SK-N-MC (cell line): ENCODE results near the gene C1orf141.

ENCODE experiments used
- DNase-seq: peaks from one replicate; pipeline ENCODE4 v3.0.0-alpha.2; 2011; ENCODE audit warnings: low read depth, low spot score
- H3K27ac ChIP-seq: fragments of 200-600 bp; sonication (generic); 2 replicates; pipeline ENCODE4 v1.5.1; 2016; ENCODE audit warnings: mixed run types
- H3K36me3 ChIP-seq: fragments of 200-600 bp; sonication (generic); 2 replicates; pipeline ENCODE4 v1.6.1; 2017; ENCODE audit warnings: antibody characterized with exemption, low read length, mixed read lengths; ENCODE audit not compliant: insufficient read depth
- H3K4me3 ChIP-seq: fragments of 200-600 bp; sonication (generic); 2 replicates; pipeline ENCODE4 v1.5.1; 2016
- H3K9ac ChIP-seq: fragments of 200-600 bp; sonication (generic); 2 replicates; pipeline ENCODE4 v1.8.0; 2017; ENCODE audit warnings: mixed run types, mixed read lengths; ENCODE audit not compliant: insufficient read length
- H3K9me3 ChIP-seq: fragments of 200-600 bp; sonication (generic); 2 replicates; pipeline ENCODE4 v1.6.1; 2017; ENCODE audit warnings: low read depth, mild to moderate bottlenecking, antibody characterized with exemption, low read length, moderate library complexity, mixed read lengths
- EZH2 ChIP-seq: fragments of 200-600 bp; sonication (generic); IDR thresholded peaks from one replicate; pipeline ENCODE4 v1.6.1; 2017; ENCODE audit warnings: antibody characterized with exemption
- FOXP2 ChIP-seq: optimal IDR thresholded peaks from 2 replicates; pipeline ENCODE3; 2011; ENCODE audit warnings: mild to moderate bottlenecking, moderate library complexity; ENCODE audit not compliant: insufficient read depth; ENCODE audit errors: extremely low read length, control extremely low read depth
- POLR2AphosphoS5 ChIP-seq: IDR thresholded peaks from 2 replicates; pipeline ENCODE4 v1.6.1; 2012; ENCODE audit warnings: mild to moderate bottlenecking, low read depth, low read length, borderline replicate concordance

The C1orf141 gene

DNA sequence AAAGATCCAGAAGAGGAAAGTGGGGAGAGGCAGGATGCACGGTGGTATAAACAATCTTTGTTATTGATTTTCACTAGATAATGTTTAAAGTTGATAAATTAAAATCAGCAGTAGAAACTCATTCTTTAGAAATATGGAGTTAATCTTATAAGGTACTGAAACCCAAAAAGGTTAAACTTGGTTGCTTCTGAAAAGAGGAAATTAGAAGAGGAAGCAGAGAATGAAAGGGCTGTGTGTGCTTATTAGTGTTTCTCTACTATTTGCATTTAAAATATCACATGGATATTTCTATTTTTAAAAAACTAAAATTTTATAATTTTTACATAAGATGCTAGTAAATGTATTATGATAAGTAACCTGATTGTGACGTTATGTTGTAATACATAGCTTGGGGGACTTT lies 24.4 kb downstream of the C1orf141 start:
- Histone ChIP-seq H3K36me3 (no peaks in the 10 kb centered on the region), H3K9me3 (no peaks in the 10 kb centered on the region), H3K4me3 (no peak overlapping the region), H3K9ac (no peak overlapping the region), H3K27ac (no peak overlapping the region)
- no peak for TF ChIP-seq EZH2
- DNase-seq: no peak

DNA sequence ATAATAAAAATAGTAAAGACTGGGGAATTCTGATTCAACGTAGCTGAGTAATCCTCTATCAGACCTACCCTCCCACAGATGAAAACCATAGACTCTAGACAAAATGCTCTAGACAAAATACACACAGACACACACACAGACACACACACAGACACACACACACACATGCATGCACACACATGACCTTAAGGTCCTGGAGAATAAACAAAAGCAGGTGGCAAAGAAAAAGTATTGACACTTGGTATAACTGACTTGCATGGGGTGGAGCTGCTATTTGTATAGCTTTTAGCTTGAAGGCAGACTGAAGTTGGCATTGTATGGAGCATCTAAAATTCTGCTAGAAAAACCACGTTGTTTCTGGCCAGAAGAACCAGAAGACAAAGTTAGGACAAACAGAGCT lies 29.3 kb downstream of the C1orf141 start:
- H3K4me3 ChIP-seq: no peak overlapping the region
- DNase-seq: no peak
- H3K27ac ChIP-seq: no peak overlapping the region
- no peak overlapping the region for H3K9ac ChIP-seq
- TF ChIP-seq FOXP2: no peak
- no peak for TF ChIP-seq EZH2
- no peak for TF ChIP-seq POLR2AphosphoS5
- no peaks in the 10 kb centered on the region for H3K9me3 ChIP-seq
- no peaks in the 10 kb centered on the region for H3K36me3 ChIP-seq

DNA sequence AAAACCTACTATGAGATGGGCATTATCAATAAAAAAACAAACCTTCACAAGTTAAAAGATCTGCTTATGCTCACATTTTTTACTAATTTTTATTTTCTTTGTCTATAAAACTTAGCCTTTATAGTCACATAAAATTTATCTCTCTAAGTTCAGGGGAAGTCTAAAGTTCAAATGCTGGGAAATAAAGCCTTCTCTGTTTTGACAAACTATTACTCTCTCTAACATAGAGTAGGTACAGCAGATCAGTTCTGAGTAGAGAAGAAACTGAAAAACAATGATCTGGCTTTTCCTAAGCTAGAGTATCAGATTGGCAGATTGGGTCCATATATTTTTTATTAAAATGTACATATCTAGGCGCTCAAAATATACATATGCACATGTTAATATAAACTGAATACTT lies 31.2 kb downstream of the C1orf141 start:
- Histone ChIP-seq H3K27ac (no peak overlapping the region), H3K9me3 (no peaks in the 10 kb centered on the region), H3K4me3 (no peak overlapping the region), H3K36me3 (no peaks in the 10 kb centered on the region), H3K9ac (no peak overlapping the region)
- no peak for DNase-seq
- no peak for TF ChIP-seq FOXP2
- no peak for TF ChIP-seq EZH2
- no peak for TF ChIP-seq POLR2AphosphoS5

DNA sequence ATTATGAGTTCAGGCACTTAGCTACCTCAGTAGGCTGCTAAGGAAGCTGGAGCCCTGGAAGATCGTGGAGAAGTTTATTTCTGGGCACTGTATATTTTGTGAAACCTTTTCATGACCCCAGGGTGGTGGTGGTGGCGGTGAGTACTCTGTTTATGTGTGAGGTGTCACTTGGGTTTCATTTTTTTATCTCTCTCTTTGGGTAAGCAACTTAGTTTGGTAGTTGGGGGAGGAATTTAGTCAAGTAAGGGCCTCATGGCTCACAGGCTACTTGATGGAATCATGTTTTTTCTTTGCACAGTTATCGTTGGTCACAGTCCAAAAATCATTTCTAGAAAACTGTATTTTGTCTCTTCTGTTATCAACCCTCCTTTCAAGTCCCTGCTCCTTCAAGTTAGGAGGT lies 33.9 kb downstream of the C1orf141 start:
- Histone ChIP-seq H3K27ac (no peak overlapping the region), H3K9me3 (no peaks in the 10 kb centered on the region), H3K4me3 (no peak overlapping the region), H3K9ac (no peak overlapping the region), H3K36me3 (no peaks in the 10 kb centered on the region)
- DNase-seq: no peak
- TF ChIP-seq EZH2: no peak
- TF ChIP-seq POLR2AphosphoS5: no peak
- TF ChIP-seq FOXP2: no peak

DNA sequence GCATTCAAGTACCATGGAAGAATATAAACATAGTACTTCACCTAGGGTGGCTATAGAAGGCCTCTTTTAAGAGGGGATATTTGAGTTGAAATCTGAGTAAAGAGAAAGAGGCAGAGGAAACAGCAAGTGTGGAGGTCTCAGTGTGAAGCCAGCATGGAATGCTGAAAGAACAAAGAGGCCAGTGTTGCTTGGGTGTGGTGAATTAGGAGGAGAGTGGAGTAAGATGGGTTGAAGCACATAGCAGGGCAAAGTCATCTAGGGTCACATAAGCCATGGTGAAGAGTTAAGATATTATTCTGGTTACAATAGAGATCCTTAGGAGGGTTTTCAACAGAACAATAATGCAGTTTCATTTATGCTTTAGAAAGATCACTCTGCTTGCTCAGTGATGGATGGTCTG lies 37.5 kb downstream of the C1orf141 start:
- no peak for DNase-seq
- no peaks in the 10 kb centered on the region for H3K9me3 ChIP-seq
- TF ChIP-seq EZH2: no peak
- TF ChIP-seq FOXP2: no peak
- TF ChIP-seq POLR2AphosphoS5: no peak
- H3K4me3 ChIP-seq: no peak overlapping the region
- H3K9ac ChIP-seq: no peak overlapping the region
- no peaks in the 10 kb centered on the region for H3K36me3 ChIP-seq
- no peak overlapping the region for H3K27ac ChIP-seq

DNA sequence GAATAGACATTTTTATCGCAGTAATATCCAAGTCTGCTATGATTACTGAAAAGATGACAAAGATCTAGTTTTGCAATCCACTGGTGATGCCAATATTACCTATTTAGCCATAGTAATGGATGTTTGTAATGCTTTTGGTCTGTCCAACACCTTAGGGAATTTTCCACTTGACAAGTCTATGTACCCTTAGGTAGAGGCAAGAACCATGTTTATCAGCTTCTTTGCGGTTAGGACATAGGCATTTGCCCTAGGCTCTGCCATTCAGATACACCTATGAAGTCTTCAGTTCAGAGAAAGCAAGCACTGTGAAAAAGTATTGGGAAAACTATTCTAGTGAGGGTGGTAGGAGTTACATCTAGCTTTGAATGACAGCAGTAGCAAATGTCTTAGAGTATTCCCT lies 40.6 kb downstream of the C1orf141 start:
- Histone ChIP-seq H3K27ac (no peak overlapping the region), H3K9me3 (no peaks in the 10 kb centered on the region), H3K36me3 (no peaks in the 10 kb centered on the region), H3K4me3 (no peak overlapping the region), H3K9ac (no peak overlapping the region)
- DNase-seq: no peak
- TF ChIP-seq EZH2 (no peak), FOXP2 (no peak), POLR2AphosphoS5 (no peak)

DNA sequence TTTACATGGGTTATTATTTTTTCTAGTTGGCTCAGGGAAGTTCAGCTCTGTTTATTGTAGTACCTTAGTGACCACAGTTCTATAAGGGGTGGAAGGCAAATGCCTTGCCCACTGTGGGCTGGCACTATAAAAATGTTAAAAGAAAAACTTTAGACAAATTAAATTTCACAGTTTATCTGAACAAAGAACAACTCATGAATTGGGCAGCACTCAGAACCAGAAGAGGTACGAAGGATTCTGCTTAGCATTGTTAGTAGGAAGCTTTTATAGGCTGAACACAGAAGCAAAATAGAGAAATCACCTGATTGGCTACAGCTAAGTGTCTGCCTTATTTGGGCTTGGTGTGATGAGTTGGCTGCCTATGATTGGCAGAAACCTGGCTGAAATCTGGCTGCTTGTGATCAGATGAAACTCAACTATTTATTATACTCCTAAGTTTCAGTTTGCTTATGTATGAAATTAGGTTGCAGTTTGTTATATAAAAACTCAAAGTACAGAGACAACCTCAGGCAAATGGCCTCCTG lies 45.0 kb downstream of the C1orf141 start:
- no peak overlapping the region for H3K9ac ChIP-seq

DNA sequence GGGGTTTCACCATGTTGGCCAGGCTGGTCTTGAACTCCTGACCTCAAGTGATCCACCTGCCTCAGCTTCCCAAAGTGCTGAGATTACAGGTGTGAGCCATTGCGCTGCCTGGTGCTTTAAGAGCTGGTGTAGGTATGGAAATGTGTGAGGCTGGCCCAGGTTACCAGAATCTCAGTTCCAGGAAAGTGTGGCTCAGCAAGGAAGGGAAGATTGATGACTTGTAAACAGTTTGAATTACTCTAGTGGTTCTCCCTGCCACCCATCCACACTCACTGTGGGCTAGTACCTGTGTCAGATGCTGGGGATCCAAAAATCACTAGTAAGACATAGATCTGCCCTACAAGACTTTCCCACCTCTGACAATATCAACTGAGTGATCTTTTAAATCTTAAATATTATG lies 46.3 kb downstream of the C1orf141 start:
- H3K4me3 ChIP-seq: no peak overlapping the region
- no peak for TF ChIP-seq FOXP2
- no peak for TF ChIP-seq POLR2AphosphoS5
- no peak for TF ChIP-seq EZH2
- no peaks in the 10 kb centered on the region for H3K36me3 ChIP-seq
- no peak overlapping the region for H3K27ac ChIP-seq
- no peaks in the 10 kb centered on the region for H3K9me3 ChIP-seq
- no peak overlapping the region for H3K9ac ChIP-seq
- DNase-seq: no peak

More for the DNA sequence above, 45.0 kb downstream of the C1orf141 start:
- Histone ChIP-seq H3K36me3 (no peaks in the 10 kb centered on the region), H3K4me3 (no peak overlapping the region), H3K27ac (no peak overlapping the region), H3K9me3 (no peaks in the 10 kb centered on the region)
- no peak for DNase-seq
- TF ChIP-seq FOXP2 (no peak), POLR2AphosphoS5 (no peak), EZH2 (no peak)

DNA sequence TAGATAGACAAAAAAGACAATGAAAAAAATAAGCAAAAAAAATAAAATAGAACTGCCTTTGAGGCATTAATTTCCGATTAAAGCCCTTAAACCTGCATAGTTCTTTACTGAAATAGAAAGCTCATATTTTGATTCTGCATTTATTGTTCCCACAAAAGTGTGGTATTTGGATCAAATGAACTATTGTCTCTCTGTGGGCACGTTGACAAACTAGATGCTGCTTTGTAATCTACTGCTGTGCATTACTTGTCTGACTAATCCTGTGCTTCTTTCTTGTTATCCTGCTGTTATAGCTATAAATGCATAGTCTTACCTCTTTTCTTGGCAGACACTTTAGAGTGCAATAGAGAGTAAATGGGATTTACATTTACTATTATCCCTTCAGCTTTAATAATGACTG lies 49.4 kb downstream of the C1orf141 start:
- Histone ChIP-seq H3K9me3 (no peaks in the 10 kb centered on the region), H3K9ac (no peak overlapping the region), H3K4me3 (no peak overlapping the region), H3K36me3 (no peaks in the 10 kb centered on the region), H3K27ac (no peak overlapping the region)
- DNase-seq: no peak
- no peak for TF ChIP-seq POLR2AphosphoS5
- TF ChIP-seq EZH2: no peak
- no peak for TF ChIP-seq FOXP2
